Skeletal muscle satellite cell (primary cell): ENCODE measurements around the gene TSHZ2.
"Not testable (repeated sequence)": the region's sequence is repeated elsewhere in the genome, so short reads cannot be mapped to it uniquely, and the experiment has no call there.

Source experiments
- H3K27me3 ChIP-seq: 2 replicates; pipeline ENCODE4 v1.7.0; 2013; ENCODE audit warnings: low read length; ENCODE audit not compliant: control insufficient read depth, insufficient read depth
- H3K36me3 ChIP-seq: 2 replicates; pipeline ENCODE4 v1.7.0; 2013; ENCODE audit warnings: mild to moderate bottlenecking, control low read depth, low read length; ENCODE audit not compliant: insufficient read depth
- H3K4me1 ChIP-seq: 2 replicates; pipeline ENCODE4 v1.7.0; 2013; ENCODE audit warnings: low read length; ENCODE audit not compliant: control insufficient read depth, insufficient read depth
- H3K4me2 ChIP-seq: 2 replicates; pipeline ENCODE4 v1.7.0; 2013; ENCODE audit warnings: mild to moderate bottlenecking, low read length
- H3K4me3 ChIP-seq: 2 replicates; pipeline ENCODE4 v1.7.0; 2013; ENCODE audit warnings: low read length
- H3K9ac ChIP-seq: 2 replicates; pipeline ENCODE4 v1.7.0; 2013; ENCODE audit warnings: mild to moderate bottlenecking, low read depth, low read length, moderate library complexity
- H3K9me3 ChIP-seq: replicated peaks from 2 replicates; pipeline ENCODE4 v1.7.0; 2013; ENCODE audit warnings: mild to moderate bottlenecking, control low read depth, low read length

The TSHZ2 gene

GRCh38 chr20:52965819-52966218 lies 6.3 kb upstream of the TSHZ2 start:
- Histone ChIP-seq H3K9me3 (no peaks in the 10 kb centered on the region), H3K4me2 (no peak overlapping the region), H3K4me3 (no peak overlapping the region), H3K4me1 (no peaks in the 10 kb centered on the region), H3K36me3 (no peaks in the 10 kb centered on the region), H3K27me3 (peaks cover 3% of the 10 kb centered on the region), H3K9ac (no peak overlapping the region)

GRCh38 chr20:52966543-52966942 lies 5.6 kb upstream of the TSHZ2 start:
- not testable (repeated sequence) for H3K27me3 ChIP-seq, H3K4me1 ChIP-seq, H3K36me3 ChIP-seq, H3K9me3 ChIP-seq, H3K9ac ChIP-seq, H3K4me2 ChIP-seq, H3K4me3 ChIP-seq

GRCh38 chr20:52971498-52972189 lies 514 bp upstream of the TSHZ2 start:
- Histone ChIP-seq H3K9ac (no peak overlapping the region), H3K4me3 (peak overlapping the region; percentile 67)

GRCh38 chr20:52972965-52973819 lies 1.0 kb downstream of the TSHZ2 start:
- Histone ChIP-seq H3K9ac (no peak overlapping the region), H3K4me1 (no peaks in the 10 kb centered on the region), H3K4me3 (no peak overlapping the region), H3K9me3 (no peaks in the 10 kb centered on the region), H3K27me3 (peaks cover 30% of the 10 kb centered on the region), H3K4me2 (peak overlapping the region; percentile 88), H3K36me3 (no peaks in the 10 kb centered on the region)

More at GRCh38 chr20:52971498-52972189, 514 bp upstream of the TSHZ2 start:
- H3K4me1 ChIP-seq = no peaks in the 10 kb centered on the region
- no peaks in the 10 kb centered on the region for H3K36me3 ChIP-seq
- peaks cover 30% of the 10 kb centered on the region for H3K27me3 ChIP-seq
- H3K4me2 ChIP-seq = peak overlapping the region; percentile 88
- H3K9me3 ChIP-seq = no peaks in the 10 kb centered on the region

GRCh38 chr20:52974179-52974594 lies 2.0 kb downstream of the TSHZ2 start:
- Histone ChIP-seq H3K4me2 (no peak overlapping the region), H3K4me3 (no peak overlapping the region), H3K4me1 (no peaks in the 10 kb centered on the region), H3K27me3 (peaks cover 30% of the 10 kb centered on the region), H3K9ac (no peak overlapping the region), H3K36me3 (no peaks in the 10 kb centered on the region), H3K9me3 (no peaks in the 10 kb centered on the region)

- Histone ChIP-seq H3K4me3 (no peak overlapping the region), H3K9me3 (no peaks in the 10 kb centered on the region), H3K36me3 (no peaks in the 10 kb centered on the region), H3K4me2 (no peak overlapping the region), H3K9ac (no peak overlapping the region), H3K4me1 (no peaks in the 10 kb centered on the region), H3K27me3 (peaks cover 30% of the 10 kb centered on the region)
Measured at GRCh38 chr20:52975029-52975732, 3.0 kb downstream of the TSHZ2 start.

GRCh38 chr20:52975803-52976531 lies 3.8 kb downstream of the TSHZ2 start:
- H3K27me3 ChIP-seq = peaks cover 26% of the 10 kb centered on the region
- H3K4me2 ChIP-seq = no peak overlapping the region
- no peaks in the 10 kb centered on the region for H3K36me3 ChIP-seq
- H3K9me3 ChIP-seq = no peaks in the 10 kb centered on the region
- no peak overlapping the region for H3K9ac ChIP-seq
- H3K4me3 ChIP-seq = no peak overlapping the region
- H3K4me1 ChIP-seq = no peaks in the 10 kb centered on the region

- no peak overlapping the region for H3K4me3 ChIP-seq
- no peak overlapping the region for H3K9ac ChIP-seq
Measured at GRCh38 chr20:52978851-52979250, 6.7 kb downstream of the TSHZ2 start.

GRCh38 chr20:52981051-52981450 lies 8.9 kb downstream of the TSHZ2 start:
- peaks cover 3% of the 10 kb centered on the region for H3K27me3 ChIP-seq
- H3K4me1 ChIP-seq = no peaks in the 10 kb centered on the region
- no peak overlapping the region for H3K9ac ChIP-seq
- H3K9me3 ChIP-seq = no peaks in the 10 kb centered on the region
- no peak overlapping the region for H3K4me2 ChIP-seq
- no peaks in the 10 kb centered on the region for H3K36me3 ChIP-seq
- no peak overlapping the region for H3K4me3 ChIP-seq

More at GRCh38 chr20:52978851-52979250, 6.7 kb downstream of the TSHZ2 start:
- no peaks in the 10 kb centered on the region for H3K9me3 ChIP-seq
- no peak overlapping the region for H3K4me2 ChIP-seq
- no peaks in the 10 kb centered on the region for H3K4me1 ChIP-seq
- peaks cover 11% of the 10 kb centered on the region for H3K27me3 ChIP-seq
- H3K36me3 ChIP-seq = no peaks in the 10 kb centered on the region

- H3K4me3 ChIP-seq = no peak overlapping the region
- no peak overlapping the region for H3K9ac ChIP-seq
- H3K4me2 ChIP-seq = no peak overlapping the region
- H3K4me1 ChIP-seq = no peaks in the 10 kb centered on the region
- no peaks in the 10 kb centered on the region for H3K36me3 ChIP-seq
- H3K9me3 ChIP-seq = no peaks in the 10 kb centered on the region
- no peaks in the 10 kb centered on the region for H3K27me3 ChIP-seq
Measured at GRCh38 chr20:52983726-52984450, 11.7 kb downstream of the TSHZ2 start.
